H1 (cell line): ENCODE results near the gene NARS2.

Experiments
- EP300 ChIP-seq, 2 experiments: IDR thresholded peaks; 1 replicate in 1 of 2; 2 replicates in 1 of 2; pipeline ENCODE4 v1.6.1; 2011 to 2012; ENCODE audit warnings: low read depth in 2 of 2, low read length in 2 of 2, mild to moderate bottlenecking in 2 of 2, borderline replicate concordance in 1 of 2, inconsistent platforms in 1 of 2, moderate library complexity in 1 of 2
- EZH2 ChIP-seq: fragments of 200-600 bp; sonication (generic); IDR thresholded peaks from 2 replicates; pipeline ENCODE4 v1.7.1; 2012; ENCODE audit warnings: low read depth, mild to moderate bottlenecking, moderate library complexity, low read length, inconsistent platforms; ENCODE audit not compliant: severe bottlenecking
- KDM5A ChIP-seq: fragments of 200-600 bp; IDR thresholded peaks from 2 replicates; pipeline ENCODE4 v1.7.1; 2012; ENCODE audit warnings: mild to moderate bottlenecking, low read length, inconsistent platforms, mixed read lengths
- POLR2A ChIP-seq, 2 experiments: IDR thresholded peaks; 1 replicate in 1 of 2; 2 replicates in 1 of 2; pipeline ENCODE4 v1.6.1; 2011; ENCODE audit warnings: low read depth in 2 of 2, low read length in 2 of 2, mild to moderate bottlenecking in 2 of 2; ENCODE audit errors: control extremely low read depth in 1 of 2
- POLR2AphosphoS5 ChIP-seq: IDR thresholded peaks from 2 replicates; pipeline ENCODE4 v1.6.1; 2011; ENCODE audit warnings: low read depth, low read length
- RAD21 ChIP-seq, 2 experiments: IDR thresholded peaks in 1 of 2; conservative IDR thresholded peaks in 1 of 2; 2 replicates each; pipeline ENCODE4 v1.6.1; 2011; ENCODE audit warnings: low read depth in 2 of 2, low read length in 2 of 2, improper control_type of control experiment in 1 of 2, inconsistent platforms in 1 of 2, mild to moderate bottlenecking in 1 of 2, moderate library complexity in 1 of 2
- RNF2 ChIP-seq: fragments of 200-900, 300-1000 bp; sonication (generic); IDR thresholded peaks from 2 replicates; pipeline ENCODE4 v1.7.1; 2016; ENCODE audit warnings: borderline replicate concordance, low read depth, mild to moderate bottlenecking, antibody characterized with exemption, low read length; ENCODE audit not compliant: poor library complexity, severe bottlenecking; ENCODE audit errors: missing control alignments
- RXRA ChIP-seq: IDR thresholded peaks from 2 replicates; pipeline ENCODE4 v1.6.1; 2011; ENCODE audit warnings: low read depth, mild to moderate bottlenecking, low read length, moderate library complexity; ENCODE audit not compliant: insufficient read depth
- SP2 ChIP-seq: IDR thresholded peaks from 2 replicates; pipeline ENCODE4 v1.6.1; 2012; ENCODE audit warnings: mild to moderate bottlenecking, low read length, inconsistent platforms
- SUZ12 ChIP-seq: fragments of 200-600 bp; sonication (generic); IDR thresholded peaks from 2 replicates; pipeline ENCODE4 v1.6.1; 2012; ENCODE audit warnings: mild to moderate bottlenecking, inconsistent platforms, low read length, moderate library complexity, mixed read lengths
- TF ChIP-seq, protein P1 (sequence below), 3 experiments: IDR thresholded peaks; 1 replicate in 2 of 3; 2 replicates in 1 of 3; pipeline versions ENCODE4 v1.5.1 to v1.6.1; 2011; ENCODE audit warnings: low read length in 3 of 3, mild to moderate bottlenecking in 3 of 3, inconsistent platforms in 2 of 3, low read depth in 1 of 3, moderate library complexity in 1 of 3; ENCODE audit not compliant: insufficient read depth in 1 of 3; ENCODE audit errors: control extremely low read depth in 1 of 3
- TF ChIP-seq, protein P2 (sequence below): IDR thresholded peaks from 2 replicates; pipeline ENCODE4 v1.6.1; 2011; ENCODE audit warnings: low read depth, mild to moderate bottlenecking, low read length; ENCODE audit not compliant: insufficient read depth
- TF ChIP-seq, protein P3 (sequence below): IDR thresholded peaks from 2 replicates; pipeline ENCODE4 v1.6.1; 2011; ENCODE audit warnings: low read length, improper control_type of control experiment
- TF ChIP-seq, protein P4 (sequence below): IDR thresholded peaks from 2 replicates; pipeline ENCODE4 v1.6.1; 2012; ENCODE audit warnings: inconsistent platforms

DNA sequence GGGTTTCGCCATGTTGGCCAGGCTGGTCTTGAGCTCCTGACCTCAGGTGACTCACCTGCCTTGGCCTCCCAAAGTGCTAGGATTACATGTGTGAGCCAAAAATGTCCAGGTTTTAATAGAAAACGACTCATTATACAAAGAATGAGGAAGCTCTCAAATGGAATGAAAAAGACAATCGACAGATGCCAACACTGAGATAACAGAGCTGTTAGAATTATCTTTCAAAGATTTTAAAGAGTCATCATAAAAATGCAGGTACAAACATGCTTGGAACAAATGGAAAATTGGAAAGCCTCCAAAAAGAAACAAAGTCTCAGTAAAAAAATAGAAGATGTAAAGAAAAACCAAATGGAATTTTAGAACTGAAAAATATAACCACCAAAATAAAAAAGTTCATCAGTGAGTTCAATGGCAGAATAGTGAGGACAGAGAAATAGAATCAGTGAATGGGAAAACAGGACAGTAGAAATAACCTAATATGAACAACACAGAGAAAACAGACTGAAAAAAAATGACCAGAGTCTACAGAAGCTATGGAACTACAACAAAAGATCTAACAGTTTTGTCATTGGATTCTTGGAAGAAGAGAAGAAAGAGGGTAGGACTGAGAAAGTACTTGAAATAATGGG, 168.0 kb downstream of the NARS2 start:
- TF ChIP-seq, protein P1, sequence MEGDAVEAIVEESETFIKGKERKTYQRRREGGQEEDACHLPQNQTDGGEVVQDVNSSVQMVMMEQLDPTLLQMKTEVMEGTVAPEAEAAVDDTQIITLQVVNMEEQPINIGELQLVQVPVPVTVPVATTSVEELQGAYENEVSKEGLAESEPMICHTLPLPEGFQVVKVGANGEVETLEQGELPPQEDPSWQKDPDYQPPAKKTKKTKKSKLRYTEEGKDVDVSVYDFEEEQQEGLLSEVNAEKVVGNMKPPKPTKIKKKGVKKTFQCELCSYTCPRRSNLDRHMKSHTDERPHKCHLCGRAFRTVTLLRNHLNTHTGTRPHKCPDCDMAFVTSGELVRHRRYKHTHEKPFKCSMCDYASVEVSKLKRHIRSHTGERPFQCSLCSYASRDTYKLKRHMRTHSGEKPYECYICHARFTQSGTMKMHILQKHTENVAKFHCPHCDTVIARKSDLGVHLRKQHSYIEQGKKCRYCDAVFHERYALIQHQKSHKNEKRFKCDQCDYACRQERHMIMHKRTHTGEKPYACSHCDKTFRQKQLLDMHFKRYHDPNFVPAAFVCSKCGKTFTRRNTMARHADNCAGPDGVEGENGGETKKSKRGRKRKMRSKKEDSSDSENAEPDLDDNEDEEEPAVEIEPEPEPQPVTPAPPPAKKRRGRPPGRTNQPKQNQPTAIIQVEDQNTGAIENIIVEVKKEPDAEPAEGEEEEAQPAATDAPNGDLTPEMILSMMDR (IDR thresholded peaks at IDR 0.05; ENCODE audit: control extremely low read depth in 1 of 3, insufficient read depth in 1 of 3, low read depth in 1 of 3, low read length in 3 of 3): no peak
- TF ChIP-seq SUZ12: no peak
- no peak for TF ChIP-seq POLR2AphosphoS5
- no peak for TF ChIP-seq POLR2A (IDR thresholded peaks at IDR 0.05; ENCODE audit: control extremely low read depth in 1 of 2, low read depth in 2 of 2, low read length in 2 of 2)
- TF ChIP-seq SP2: no peak
- TF ChIP-seq, protein P2, sequence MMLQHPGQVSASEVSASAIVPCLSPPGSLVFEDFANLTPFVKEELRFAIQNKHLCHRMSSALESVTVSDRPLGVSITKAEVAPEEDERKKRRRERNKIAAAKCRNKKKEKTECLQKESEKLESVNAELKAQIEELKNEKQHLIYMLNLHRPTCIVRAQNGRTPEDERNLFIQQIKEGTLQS: no peak
- TF ChIP-seq RNF2: no peak
- no peak for TF ChIP-seq RXRA
- no peak for TF ChIP-seq RAD21 (IDR thresholded peaks at IDR 0.05 in 1 of 2, conservative IDR thresholded peaks at IDR 0.05 in 1 of 2; ENCODE audit: low read depth in 2 of 2, low read length in 2 of 2)
- no peak for TF ChIP-seq KDM5A
- TF ChIP-seq EZH2: no peak
- TF ChIP-seq, protein P3, sequence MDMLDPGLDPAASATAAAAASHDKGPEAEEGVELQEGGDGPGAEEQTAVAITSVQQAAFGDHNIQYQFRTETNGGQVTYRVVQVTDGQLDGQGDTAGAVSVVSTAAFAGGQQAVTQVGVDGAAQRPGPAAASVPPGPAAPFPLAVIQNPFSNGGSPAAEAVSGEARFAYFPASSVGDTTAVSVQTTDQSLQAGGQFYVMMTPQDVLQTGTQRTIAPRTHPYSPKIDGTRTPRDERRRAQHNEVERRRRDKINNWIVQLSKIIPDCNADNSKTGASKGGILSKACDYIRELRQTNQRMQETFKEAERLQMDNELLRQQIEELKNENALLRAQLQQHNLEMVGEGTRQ: no peak
- TF ChIP-seq EP300 (IDR thresholded peaks at IDR 0.05; ENCODE audit: borderline replicate concordance in 1 of 2, low read depth in 2 of 2, low read length in 2 of 2): no peak
- TF ChIP-seq, protein P4, sequence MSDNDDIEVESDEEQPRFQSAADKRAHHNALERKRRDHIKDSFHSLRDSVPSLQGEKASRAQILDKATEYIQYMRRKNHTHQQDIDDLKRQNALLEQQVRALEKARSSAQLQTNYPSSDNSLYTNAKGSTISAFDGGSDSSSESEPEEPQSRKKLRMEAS: no peak
